HG03139 (cell line): ENCODE measurements around the gene MFSD2A.
"Not testable (repeated sequence)": the region's sequence is repeated elsewhere in the genome, so short reads cannot be mapped to it uniquely, and the experiment has no call there.

ENCODE experiments used
- ATAC-seq: cut with Tn5 transposase; IDR thresholded peaks from one replicate; pipeline ENCODE4 v1.9.1; 2021; ENCODE audit not compliant: unreplicated experiment

MFSD2A gene

GRCh38 chr1:39940253-39940652 lies 14.7 kb upstream of the MFSD2A start:
- ATAC-seq = no peak

DNA sequence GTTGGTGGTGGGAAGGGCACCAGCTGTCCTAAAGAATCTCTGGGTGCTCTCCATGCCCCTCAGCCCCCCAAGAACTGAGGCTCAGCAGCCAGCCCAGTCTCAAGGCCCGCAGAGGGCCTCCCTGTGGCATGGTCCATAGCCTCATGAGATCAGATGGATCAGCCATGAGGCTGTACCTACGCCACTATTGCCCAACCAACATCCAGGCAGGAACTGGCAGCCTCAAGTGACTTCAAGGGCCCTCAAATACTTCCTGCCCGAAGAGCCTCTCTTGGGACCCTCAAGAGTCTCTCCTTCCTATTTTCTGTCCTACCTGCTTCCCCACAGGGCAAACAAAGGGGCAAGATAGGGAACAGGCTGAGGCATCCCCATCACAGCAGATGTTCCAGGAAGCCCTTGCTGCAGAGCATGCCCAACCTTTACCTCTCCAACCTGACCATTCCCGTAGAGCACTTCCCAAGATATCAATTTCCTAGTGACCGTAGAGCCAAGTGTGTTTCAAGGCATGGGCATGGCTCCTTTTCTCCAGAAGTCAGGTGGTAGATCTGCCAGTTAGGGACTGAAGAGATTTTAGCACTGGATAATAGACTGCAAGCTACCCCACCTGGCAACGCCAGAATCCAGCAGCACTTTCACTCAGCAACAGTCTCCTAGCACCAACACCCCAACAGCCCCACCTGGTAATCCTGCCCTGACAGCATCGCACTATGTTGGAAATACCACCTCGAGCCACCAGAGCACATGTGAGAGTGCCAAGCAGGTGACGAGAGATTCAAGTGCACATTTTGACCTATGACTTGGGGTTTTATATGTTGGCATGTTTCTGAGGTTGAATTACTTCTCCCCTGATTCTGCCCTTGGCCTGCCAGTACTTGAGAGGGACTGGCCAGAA lies 13.7 kb upstream of the MFSD2A start:
- no peak for ATAC-seq

DNA sequence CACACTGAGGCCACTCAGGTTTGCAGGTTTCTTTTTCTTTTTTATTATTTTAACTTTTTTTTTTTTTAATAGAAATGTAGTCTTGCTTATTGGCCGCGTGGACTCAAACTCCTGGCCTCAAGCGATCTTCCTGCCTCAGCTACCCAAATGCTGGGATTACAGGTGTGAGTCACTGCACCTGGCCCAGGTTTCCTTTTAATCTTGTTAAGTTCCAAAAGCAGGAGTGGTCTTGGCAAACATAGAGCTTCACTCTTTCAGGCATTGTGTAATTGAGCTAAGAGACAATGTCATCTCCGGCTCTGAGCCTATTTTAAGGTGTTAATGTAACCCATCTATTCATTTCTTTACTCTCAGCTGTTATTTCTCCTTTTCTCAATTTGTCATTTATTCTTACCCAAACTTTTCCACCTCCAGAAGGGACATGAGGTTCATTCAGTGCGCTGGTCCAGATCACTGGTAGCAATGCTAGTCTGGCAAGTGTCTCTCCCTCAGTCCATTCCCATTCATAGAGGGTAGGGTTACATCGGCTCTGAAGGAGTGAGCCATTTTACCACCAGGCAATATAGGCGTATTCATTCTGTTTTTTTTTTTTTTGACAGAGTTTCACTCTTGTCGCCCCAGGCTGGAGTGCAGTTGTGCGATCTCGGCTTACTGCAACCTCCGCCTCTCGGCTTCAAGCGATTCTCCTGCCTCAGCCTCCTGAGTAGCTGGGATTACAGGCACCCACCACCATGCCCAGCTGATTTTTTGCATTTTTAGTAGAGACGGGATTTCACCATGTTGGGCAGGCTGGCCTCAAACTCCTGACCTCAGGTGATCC lies 11.3 kb upstream of the MFSD2A start:
- no peak for ATAC-seq

GRCh38 chr1:39944410-39945112 lies 10.4 kb upstream of the MFSD2A start:
- no peak for ATAC-seq

- ATAC-seq = no peak
Observed at GRCh38 chr1:39946216-39946615, 8.7 kb upstream of the MFSD2A start.

DNA sequence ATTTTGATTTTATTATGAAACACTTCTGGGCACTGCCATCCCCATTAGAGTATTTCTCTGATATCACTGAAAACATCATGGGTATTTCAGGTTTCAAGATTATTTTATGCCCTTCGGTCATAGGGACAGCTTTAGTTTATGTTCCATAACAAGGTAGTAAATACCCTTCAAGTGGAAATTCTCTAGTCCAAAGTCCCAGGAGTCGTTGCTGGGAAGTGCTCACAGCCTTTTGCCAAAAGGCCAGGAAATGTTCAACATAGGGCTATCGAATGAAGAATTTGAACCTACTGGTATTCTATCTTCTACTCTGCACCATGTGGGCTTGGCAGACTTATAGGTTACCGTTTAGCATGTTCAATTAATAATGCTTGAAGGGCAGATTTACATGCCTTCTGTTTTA lies 7.7 kb upstream of the MFSD2A start:
- ATAC-seq = no peak

DNA sequence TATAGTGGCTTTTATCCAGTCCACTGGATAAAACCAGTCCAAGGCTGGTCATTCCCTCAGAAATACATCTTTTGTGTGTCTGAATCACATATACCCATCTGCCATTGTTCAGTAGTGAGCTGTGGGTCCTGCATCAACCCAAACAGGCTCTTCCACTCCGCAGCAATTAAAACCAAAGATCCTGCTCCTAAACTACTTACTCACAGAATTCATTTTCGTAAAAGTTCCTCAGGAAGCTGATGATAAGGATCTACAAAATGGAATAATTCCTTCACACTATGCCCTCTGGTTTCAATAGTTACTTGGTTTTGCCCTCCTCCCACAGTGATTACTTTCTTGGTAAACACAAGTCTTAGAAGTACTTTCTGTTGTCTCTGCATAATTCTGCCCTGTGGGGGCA lies 5.1 kb upstream of the MFSD2A start:
- ATAC-seq = no peak

DNA sequence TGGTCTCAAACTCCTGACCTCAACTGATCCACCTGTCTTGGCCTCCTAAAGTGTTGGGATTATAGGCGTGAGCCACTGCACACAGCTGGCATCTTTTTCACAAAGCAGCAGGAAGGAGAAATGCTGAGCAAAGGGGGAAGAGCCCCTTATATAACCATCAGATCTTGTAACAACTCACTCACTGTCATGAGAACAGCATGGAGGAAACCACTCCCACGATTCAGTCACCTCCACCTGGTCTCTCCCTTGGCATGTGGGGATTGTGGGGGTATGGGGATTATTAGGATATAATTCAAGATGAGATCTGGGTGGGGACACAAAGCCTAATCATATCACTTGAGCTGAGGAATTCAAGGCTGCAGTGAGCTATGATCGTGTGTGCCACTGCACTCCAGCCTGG lies 3.0 kb upstream of the MFSD2A start:
- ATAC-seq = no peak

DNA sequence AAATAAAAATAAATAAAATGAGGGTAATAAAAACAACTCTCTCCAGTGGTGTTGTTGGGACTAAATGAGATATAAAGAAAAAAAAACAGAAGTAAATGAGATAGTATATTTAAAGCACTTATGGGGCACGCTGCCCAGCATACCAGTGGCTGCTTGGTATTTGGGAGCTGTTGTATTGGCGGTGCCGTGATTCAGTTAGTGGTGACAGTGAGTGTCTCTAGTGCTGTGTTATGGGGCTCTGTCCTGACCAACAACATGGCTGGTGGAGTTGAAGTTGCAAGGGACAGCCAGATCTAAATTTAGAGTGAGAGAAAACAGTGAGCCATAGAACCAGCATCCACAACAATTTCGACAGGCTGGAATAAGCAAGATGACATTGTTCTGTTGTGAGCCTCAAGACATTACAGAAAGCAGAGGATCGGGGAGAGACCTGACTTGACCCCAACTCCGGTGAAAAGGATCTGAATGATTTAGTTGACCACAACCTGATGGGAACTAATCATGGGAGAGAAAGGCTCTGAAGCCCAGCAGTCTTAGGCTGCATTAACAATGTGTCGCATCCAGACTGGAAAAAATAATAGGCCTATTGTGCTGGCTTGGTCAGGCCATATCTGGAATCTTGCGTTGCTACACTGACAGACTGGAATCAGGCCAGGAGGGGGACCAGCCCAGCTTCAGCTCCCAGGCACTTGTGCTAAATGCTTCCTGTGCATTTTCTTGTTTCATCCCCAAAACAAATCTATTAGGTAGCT lies 2.4 kb upstream of the MFSD2A start:
- no peak for ATAC-seq

DNA sequence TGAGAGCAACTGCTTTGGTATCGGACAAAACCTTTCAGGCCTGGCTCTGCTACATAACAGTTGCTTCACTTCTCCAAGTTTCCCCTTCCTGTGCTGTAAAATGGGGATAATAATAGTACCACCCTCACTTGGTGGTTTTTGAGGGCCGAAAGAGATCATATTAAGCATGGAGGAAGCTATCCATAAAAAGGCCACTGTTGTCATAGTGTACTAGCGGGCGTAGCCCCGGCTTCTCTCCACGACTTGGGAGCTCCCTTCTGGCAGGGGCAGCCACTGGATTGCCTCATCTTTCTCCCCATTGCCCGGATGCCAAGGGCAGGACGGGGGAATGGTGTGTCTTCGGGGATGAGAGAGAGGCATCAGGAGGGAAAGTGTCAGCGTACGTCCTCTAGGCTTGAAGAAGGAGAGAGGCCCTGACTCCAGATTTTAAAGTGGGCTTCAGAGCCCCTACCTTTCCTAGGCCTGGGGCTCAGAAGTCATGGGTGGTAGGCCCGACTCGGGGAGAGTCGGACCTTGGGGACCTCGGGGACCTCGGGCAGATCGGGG lies 548 bp upstream of the MFSD2A start:
- ATAC-seq = no peak

DNA sequence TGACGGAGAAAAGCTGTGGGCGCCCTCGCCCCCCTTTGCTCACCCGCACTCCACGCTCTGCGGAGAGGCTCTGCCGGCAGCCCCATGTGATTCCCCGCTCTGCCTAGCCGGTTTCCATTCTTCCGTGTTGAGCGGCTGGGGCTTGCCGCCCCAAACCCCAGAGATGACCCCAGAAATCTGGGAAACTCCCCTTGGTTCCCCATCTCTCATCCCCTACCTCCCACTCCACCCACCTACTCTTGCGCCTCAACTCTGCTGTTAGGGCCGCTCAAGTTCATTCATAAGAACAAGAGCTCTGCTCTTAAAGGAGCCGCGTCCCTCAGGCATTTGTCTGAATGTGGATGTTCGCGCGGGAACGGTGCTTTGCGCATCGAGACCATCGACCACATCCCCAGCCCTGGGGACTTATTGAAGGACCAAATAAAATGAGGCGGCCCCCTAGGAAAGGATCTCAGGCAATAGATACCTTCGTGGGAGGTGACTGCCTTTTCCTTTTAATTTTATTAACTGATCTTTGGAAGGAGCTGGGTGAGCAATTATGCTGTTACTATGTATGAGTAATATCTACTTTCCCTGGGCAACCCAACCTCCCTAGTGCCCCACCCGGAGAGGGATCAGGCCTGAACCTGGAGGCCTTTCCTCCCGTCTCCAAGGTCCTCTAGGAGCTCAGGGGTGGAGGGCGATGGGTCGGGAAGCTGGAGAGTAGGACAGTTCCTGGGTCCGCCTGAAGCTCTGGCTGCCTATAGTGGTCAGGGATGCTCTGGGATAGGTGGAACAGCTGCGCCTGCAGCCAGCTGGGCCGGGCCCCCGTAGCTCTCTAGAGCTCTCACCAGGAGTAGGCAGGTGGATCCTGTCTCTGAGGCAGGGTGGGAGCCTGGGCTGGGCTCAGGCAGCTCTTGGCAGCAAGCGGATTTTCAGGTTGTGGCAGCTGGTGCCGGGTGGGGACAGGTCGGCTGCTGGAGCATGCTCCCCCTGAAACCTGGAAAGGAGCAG lies 898 bp downstream of the MFSD2A start:
- peak; percentile 25 for ATAC-seq

DNA sequence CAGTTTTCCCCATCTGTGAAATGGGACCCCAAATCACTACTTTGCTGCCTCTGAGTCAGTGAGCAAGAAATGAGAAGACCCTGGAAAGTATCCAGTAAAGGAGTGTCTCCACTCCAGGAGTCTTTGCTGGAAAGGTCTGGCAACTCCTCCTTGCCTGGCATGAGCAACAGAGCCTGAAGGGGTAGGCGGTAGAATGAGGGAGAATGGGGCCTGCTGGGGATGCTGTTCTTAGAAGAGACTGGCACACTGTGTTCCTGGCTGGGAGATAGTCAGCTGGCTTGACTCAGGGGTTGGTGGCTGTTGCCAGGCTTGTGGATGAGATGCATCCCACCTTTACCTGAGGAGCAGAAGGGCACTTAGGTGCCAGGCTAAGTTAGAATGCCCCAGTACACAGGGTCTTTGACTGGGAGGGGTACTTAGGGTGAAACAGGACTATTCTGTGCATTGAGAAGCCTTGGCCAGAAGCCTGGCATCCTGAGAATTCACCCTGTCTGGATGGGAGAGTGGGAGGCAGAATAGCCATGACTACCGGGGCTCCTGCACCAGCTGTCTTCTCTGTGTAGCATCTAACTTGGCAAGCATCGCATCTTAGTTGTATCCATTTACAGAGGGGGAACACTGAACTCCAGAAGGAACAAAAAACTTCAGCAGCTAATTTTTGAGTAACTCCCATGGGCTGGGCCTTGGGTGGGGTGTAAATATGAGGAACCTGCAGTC lies 2.5 kb downstream of the MFSD2A start:
- ATAC-seq = no peak

DNA sequence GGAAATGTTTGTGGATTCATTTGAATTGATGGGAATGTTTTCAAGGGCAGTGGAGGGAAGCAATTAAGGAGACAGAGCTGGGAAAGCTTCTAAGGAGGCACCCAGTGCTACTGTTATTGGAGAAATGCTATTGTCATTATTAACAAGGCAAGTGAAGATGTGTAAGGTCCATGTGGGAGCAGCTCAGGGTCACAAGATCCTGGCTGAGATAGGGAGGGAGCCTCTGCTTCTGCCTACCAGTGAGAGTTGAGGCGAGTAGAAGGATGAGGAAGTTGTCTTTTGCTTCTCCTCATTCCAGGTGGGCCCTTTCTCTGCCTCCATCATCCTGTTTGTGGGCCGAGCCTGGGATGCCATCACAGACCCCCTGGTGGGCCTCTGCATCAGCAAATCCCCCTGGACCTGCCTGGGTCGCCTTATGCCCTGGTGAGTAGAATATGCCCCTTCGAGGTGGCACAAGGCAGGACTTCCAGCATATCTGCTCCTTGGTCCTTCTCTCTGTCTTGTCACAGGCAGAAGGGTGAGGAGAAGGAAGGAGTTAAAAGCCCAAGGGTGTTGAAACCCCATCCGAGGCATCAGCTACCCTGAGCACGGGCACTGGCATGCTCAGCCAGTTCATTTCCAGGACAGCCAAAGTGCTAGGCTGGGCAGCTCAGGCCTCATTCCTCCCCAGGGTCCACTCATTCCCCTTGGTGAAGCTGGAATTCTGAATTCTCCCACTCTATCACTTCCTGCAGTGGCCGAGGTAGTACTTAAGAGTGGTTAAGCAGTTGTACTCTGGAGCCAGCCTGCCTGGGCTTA lies 3.7 kb downstream of the MFSD2A start:
- no peak for ATAC-seq

GRCh38 chr1:39959651-39960333 lies 4.8 kb downstream of the MFSD2A start:
- no peak for ATAC-seq

DNA sequence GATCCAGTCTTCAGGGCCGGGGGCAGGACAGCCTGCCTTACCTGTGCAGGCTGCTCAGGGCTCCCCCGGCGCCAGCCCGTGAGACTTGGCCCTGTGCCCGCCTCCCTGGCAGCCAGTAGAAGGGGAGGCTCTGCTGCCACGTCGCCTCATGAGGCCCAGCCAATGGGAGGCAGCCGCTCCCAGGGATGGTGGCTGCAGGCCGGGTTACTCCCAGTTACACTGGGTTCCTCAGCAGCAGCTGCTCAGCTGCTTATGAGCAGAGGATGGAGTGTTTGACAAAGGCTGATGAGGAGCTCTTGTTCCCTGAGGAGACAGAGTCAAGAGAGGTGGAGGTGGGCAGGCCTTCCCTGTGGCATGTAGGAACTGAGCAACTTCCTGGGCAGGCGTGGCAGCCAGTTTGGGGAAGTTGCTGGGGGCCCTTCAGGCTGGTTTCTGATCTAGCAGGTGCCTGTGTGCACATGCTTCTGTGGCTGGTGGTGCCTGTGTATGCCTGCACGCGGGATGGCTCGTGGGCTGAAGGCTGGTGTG lies 5.5 kb downstream of the MFSD2A start:
- no peak for ATAC-seq

DNA sequence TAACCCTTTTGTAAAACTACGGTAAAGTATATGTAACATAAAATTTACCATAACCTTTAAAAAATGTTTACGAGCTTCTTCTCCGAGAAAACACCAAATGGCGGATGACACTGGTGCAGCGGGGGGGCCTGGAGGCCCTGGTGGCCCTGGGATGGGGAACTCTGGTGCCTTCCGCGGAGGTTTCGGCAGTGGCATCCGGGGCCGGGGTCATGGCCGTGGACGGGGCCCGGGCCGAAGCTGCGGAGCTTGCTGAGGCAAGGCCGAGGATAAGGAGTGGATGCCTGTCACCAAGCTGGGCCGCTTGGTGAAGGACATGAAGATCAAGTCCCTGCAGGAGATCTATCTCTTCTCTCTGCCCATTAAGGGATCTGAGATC lies 7.5 kb downstream of the MFSD2A start:
- ATAC-seq = no peak

- ATAC-seq = not testable (repeated sequence)
Observed at GRCh38 chr1:39962964-39963363, 8.0 kb downstream of the MFSD2A start.
